Smooth muscle cell (in vitro differentiated cells): ENCODE measurements around the gene FNIP2. TPM values are rescaled to one million over a fixed set of nuclear protein-coding genes. Genes with fewer than 3 reads are reported as not detected.
A peak's percentile ranks its signal among the peaks of the same experiment; 100 is the strongest.
"Not testable (repeated sequence)": the region's sequence is repeated elsewhere in the genome, so short reads cannot be mapped to it uniquely, and the experiment has no call there.

Experiments
- DNase-seq: peaks from one replicate; lab custom pipeline; 2025; ENCODE audit not compliant: unreplicated experiment; lab: John Stamatoyannopoulos, UW
- H2AFZ ChIP-seq: fragments of 200-600 bp; sonication (generic); 2 replicates; pipeline ENCODE4 v1.6.0; 2016; ENCODE audit warnings: antibody characterized with exemption, low read depth, mild to moderate bottlenecking
- H3F3A ChIP-seq: fragments of 200-600 bp; sonication (generic); 2 replicates; pipeline ENCODE4 v1.6.0; 2017; ENCODE audit warnings: antibody characterized with exemption, low read depth
- H3K27ac ChIP-seq: fragments of 200-600 bp; sonication (generic); 2 replicates; pipeline ENCODE4 v1.5.1; 2016; ENCODE audit warnings: low read depth, mild to moderate bottlenecking
- H3K27me3 ChIP-seq: fragments of 200-600 bp; sonication (generic); 2 replicates; pipeline ENCODE4 v1.6.1; 2016; ENCODE audit warnings: low read depth, mild to moderate bottlenecking
- H3K36me3 ChIP-seq: fragments of 200-600 bp; sonication (generic); 2 replicates; pipeline ENCODE4 v1.5.1; 2016; ENCODE audit warnings: low read depth
- H3K4me1 ChIP-seq: fragments of 200-600 bp; sonication (generic); 2 replicates; pipeline ENCODE4 v1.5.1; 2016; ENCODE audit warnings: low read depth
- H3K4me2 ChIP-seq: fragments of 200-600 bp; sonication (generic); 2 replicates; pipeline ENCODE4 v1.6.0; 2016; ENCODE audit warnings: mild to moderate bottlenecking
- H3K4me3 ChIP-seq: fragments of 200-600 bp; sonication (generic); 2 replicates; pipeline ENCODE4 v1.5.1; 2016; ENCODE audit warnings: mild to moderate bottlenecking
- H3K79me2 ChIP-seq: fragments of 200-600 bp; sonication (generic); 2 replicates; pipeline ENCODE4 v1.6.0; 2016; ENCODE audit warnings: low read depth, mild to moderate bottlenecking
- H3K9ac ChIP-seq: fragments of 200-600 bp; sonication (generic); 2 replicates; pipeline ENCODE4 v1.6.0; 2016; ENCODE audit warnings: low read depth
- H3K9me3 ChIP-seq: fragments of 200-600 bp; sonication (generic); replicated peaks from 2 replicates; pipeline ENCODE4 v1.5.1; 2016; ENCODE audit warnings: low read depth
- H4K20me1 ChIP-seq: fragments of 200-600 bp; sonication (generic); 2 replicates; pipeline ENCODE4 v1.6.0; 2016; ENCODE audit warnings: low read depth
- WGBS: methylation state at CpG from one replicate; pipeline ENCODE4 v1.1.7; 2016; ENCODE audit warnings: low lambda C conversion rate; 5-methylcytosine and 5-hydroxymethylcytosine counted together
- polyA plus RNA-seq: library from polyadenylated mRNA; unstranded; fragments of >200 nt; fragmentation: Nextera tagmentation; extraction: Ambion mirVana; gene quantifications from 2 replicates; pipeline ENCODE4 v1.2.1, GENCODE V29; 2016
- total RNA-seq: library from RNA; depleted of rRNA; stranded (reverse); fragments of >200 nt; gene quantifications from 2 replicates; pipeline ENCODE4 v1.2.3, GENCODE V29; 2014
- TF ChIP-seq, protein P1 (sequence below): fragments of 200-600 bp; sonication (generic); IDR thresholded peaks from 2 replicates; pipeline ENCODE4 v1.5.1; 2017; ENCODE audit warnings: borderline replicate concordance, mild to moderate bottlenecking, antibody characterized with exemption; ENCODE audit not compliant: insufficient read depth, poor library complexity, severe bottlenecking

The FNIP2 gene
- total and polyA plus RNA-seq, 2 experiments from 2014 or later, result 10.4 to 36.3 TPM

DNA sequence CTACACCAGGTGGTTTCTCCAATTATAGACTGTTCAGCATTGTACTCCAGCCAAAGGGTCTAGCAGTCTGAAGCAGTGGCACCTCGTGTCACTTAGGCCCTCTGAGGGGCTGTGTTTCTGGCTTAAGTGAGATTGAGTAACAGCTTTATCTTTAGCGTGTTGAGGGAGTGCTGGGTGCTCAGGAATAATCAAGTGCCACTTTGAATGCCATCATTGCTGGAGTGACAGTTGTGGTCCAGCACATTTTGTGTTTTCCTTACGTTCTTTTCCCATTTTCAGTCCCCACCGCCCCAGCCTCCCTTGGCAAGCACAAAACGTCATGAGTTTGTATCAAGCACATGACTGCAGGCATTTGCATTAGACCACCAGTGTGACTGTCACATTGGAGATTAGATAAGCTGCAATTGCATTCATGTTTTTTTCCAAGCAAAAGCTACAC is 58.7 kb downstream of the FNIP2 start:
- Histone ChIP-seq H3K27ac (peak overlapping the region; percentile 86), H3K9ac (no peak overlapping the region), H2AFZ (no peak overlapping the region), H3F3A (peaks cover 7% of the 10 kb centered on the region), H4K20me1 (no peaks in the 10 kb centered on the region), H3K9me3 (no peaks in the 10 kb centered on the region), H3K36me3 (no peaks in the 10 kb centered on the region), H3K4me1 (peaks cover 13% of the 10 kb centered on the region), H3K79me2 (peaks cover 11% of the 10 kb centered on the region), H3K27me3 (no peaks in the 10 kb centered on the region), H3K4me2 (no peak overlapping the region), H3K4me3 (no peak overlapping the region)
- no peak for DNase-seq
- TF ChIP-seq, protein P1, sequence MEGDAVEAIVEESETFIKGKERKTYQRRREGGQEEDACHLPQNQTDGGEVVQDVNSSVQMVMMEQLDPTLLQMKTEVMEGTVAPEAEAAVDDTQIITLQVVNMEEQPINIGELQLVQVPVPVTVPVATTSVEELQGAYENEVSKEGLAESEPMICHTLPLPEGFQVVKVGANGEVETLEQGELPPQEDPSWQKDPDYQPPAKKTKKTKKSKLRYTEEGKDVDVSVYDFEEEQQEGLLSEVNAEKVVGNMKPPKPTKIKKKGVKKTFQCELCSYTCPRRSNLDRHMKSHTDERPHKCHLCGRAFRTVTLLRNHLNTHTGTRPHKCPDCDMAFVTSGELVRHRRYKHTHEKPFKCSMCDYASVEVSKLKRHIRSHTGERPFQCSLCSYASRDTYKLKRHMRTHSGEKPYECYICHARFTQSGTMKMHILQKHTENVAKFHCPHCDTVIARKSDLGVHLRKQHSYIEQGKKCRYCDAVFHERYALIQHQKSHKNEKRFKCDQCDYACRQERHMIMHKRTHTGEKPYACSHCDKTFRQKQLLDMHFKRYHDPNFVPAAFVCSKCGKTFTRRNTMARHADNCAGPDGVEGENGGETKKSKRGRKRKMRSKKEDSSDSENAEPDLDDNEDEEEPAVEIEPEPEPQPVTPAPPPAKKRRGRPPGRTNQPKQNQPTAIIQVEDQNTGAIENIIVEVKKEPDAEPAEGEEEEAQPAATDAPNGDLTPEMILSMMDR, result no peak
- 38% methylated on average over 5 of the region's 5 CpGs for WGBS

DNA sequence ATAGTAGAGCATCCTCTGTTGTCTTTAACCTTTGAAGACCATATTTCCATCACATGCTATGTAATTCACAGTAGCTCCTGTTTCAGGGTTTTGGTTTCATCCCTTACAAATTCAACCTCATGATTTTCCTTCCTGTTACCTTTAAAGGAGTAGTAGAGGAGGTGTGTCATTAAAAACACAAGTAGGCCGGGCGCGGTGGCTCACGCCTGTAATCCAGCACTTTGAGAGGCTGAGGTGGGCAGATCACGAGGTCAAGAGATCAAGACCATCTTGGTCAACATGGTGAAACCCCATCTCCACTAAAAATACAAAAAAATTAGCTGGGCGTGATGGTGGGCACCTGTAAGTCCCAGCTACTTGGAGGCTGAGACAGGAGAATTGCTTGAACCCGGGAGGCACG is 59.3 kb downstream of the FNIP2 start:
- peaks cover 13% of the 10 kb centered on the region for H3K4me1 ChIP-seq

DNA sequence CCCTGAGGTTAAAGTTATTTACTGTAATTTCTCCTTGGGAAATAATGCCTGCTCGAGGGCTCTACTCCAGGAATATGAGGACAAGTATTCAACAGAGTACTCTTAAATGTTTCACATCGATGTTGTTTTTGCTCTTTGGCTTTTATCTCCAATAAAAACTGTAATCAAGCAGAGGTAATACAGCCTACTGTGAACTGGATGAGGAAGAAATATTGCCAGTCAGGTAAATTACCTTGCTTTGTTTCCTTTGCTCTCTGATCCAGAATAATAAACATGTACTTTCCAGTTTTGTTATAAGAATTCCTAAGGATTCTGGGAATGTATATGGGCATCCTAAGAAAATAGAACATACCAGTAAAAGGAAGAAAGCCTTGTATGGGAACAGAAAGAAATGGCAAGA is 60.4 kb downstream of the FNIP2 start:
- H3K4me3 ChIP-seq, result no peak overlapping the region
- DNase-seq, result no peak
- peaks cover 13% of the 10 kb centered on the region for H3K4me1 ChIP-seq
- no peak overlapping the region for H3K4me2 ChIP-seq
- H3K79me2 ChIP-seq, result peaks cover 4% of the 10 kb centered on the region
- no peak overlapping the region for H3K9ac ChIP-seq
- TF ChIP-seq, protein P1, result no peak
- H3K36me3 ChIP-seq, result no peaks in the 10 kb centered on the region
- H4K20me1 ChIP-seq, result no peaks in the 10 kb centered on the region
- H3K27me3 ChIP-seq, result no peaks in the 10 kb centered on the region
- H2AFZ ChIP-seq, result no peak overlapping the region
- H3K27ac ChIP-seq, result no peak overlapping the region
- WGBS, result 93% methylated on average over 2 of the region's 2 CpGs
- H3F3A ChIP-seq, result no peaks in the 10 kb centered on the region
- H3K9me3 ChIP-seq, result no peaks in the 10 kb centered on the region

More for the DNA sequence above, 59.3 kb downstream of the FNIP2 start:
- not testable (repeated sequence) for H4K20me1 ChIP-seq, H3K36me3 ChIP-seq, H3K79me2 ChIP-seq, H2AFZ ChIP-seq, H3K27me3 ChIP-seq, H3K9ac ChIP-seq, H3K4me3 ChIP-seq, DNase-seq, H3F3A ChIP-seq, H3K27ac ChIP-seq, H3K4me2 ChIP-seq, H3K9me3 ChIP-seq
- WGBS, result 98% methylated on average over 8 of the region's 8 CpGs

DNA sequence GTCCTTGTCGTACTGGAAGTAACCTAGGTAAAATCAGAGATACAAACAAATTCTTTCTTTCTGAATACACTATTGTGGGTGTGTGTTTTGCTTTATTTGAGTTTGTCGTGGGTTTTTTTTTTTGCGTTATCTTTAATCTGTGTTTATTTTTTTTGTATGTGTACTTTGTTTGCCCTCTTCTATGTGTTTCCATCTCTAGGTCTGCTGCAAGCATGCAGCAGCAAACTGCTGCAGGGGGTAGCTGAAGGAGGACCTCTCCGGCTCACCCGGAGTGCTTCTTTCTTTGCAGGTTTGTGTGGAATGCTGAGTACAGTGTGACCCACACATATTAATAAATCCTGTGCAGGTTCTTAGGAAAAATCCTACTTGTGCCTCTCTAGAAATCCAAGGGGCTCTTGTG is 64.8 kb downstream of the FNIP2 start:
- H3K27me3 ChIP-seq, result no peaks in the 10 kb centered on the region
- no peaks in the 10 kb centered on the region for H3K4me1 ChIP-seq
- no peak overlapping the region for H3K9ac ChIP-seq
- H3K79me2 ChIP-seq, result no peaks in the 10 kb centered on the region
- DNase-seq, result no peak
- H4K20me1 ChIP-seq, result no peaks in the 10 kb centered on the region
- H3K4me2 ChIP-seq, result no peak overlapping the region
- no peaks in the 10 kb centered on the region for H3F3A ChIP-seq
- H3K27ac ChIP-seq, result peak overlapping the region; percentile 38
- 80% methylated on average over 5 of the region's 5 CpGs for WGBS
- TF ChIP-seq, protein P1, result no peak
- H3K36me3 ChIP-seq, result no peaks in the 10 kb centered on the region
- H3K4me3 ChIP-seq, result no peak overlapping the region
- no peak overlapping the region for H2AFZ ChIP-seq
- H3K9me3 ChIP-seq, result no peaks in the 10 kb centered on the region
